Panc1 (cell line): ENCODE measurements around the gene IL2RA.

Source experiments
- CTCF ChIP-seq: fragments of 450-650 bp; IDR thresholded peaks from 2 replicates; pipeline ENCODE4 v1.5.1; 2017; ENCODE audit warnings: mild to moderate bottlenecking
- REST ChIP-seq, 2 experiments: IDR thresholded peaks; 2 replicates each; pipeline ENCODE4 v1.6.1; 2011 to 2012; ENCODE audit warnings: low read depth in 2 of 2, control low read depth in 1 of 2, low read length in 1 of 2, mild to moderate bottlenecking in 1 of 2, moderate library complexity in 1 of 2; ENCODE audit not compliant: insufficient read depth in 1 of 2

- TF ChIP-seq CTCF = no peak
- no peak for TF ChIP-seq REST (IDR thresholded peaks at IDR 0.05; ENCODE audit: insufficient read depth in 1 of 2, low read depth in 2 of 2, low read length in 1 of 2)
Observed at GRCh38 chr10:6070660-6071059, 8.5 kb upstream of the IL2RA start.
